ENCODE measurements around the gene DYRK1A.

DYRK1A gene

GRCh38 chr21:37568916-37569315 is 202.3 kb downstream of the DYRK1A start:
- no peak for DNase-seq

GRCh38 chr21:37571442-37571841 is 204.9 kb downstream of the DYRK1A start:
- DNase-seq = no peak

- no peak for DNase-seq
Measured at GRCh38 chr21:37574316-37574715, 207.7 kb downstream of the DYRK1A start.

- no peak for DNase-seq
Measured at GRCh38 chr21:37574751-37575150, 208.2 kb downstream of the DYRK1A start.

GRCh38 chr21:37575580-37575979 is 209.0 kb downstream of the DYRK1A start:
- DNase-seq = no peak

Measured in fibroblast of skin of scalp (primary cell).